Measurements from ENCODE around the gene TTC33. TPM values are rescaled to one million over a fixed set of nuclear protein-coding genes. Genes with fewer than 3 reads are reported as not detected.

Gene TTC33
- total RNA-seq, 2 donors from 2014 or later, result 10.3 to 22.5 TPM

DNA sequence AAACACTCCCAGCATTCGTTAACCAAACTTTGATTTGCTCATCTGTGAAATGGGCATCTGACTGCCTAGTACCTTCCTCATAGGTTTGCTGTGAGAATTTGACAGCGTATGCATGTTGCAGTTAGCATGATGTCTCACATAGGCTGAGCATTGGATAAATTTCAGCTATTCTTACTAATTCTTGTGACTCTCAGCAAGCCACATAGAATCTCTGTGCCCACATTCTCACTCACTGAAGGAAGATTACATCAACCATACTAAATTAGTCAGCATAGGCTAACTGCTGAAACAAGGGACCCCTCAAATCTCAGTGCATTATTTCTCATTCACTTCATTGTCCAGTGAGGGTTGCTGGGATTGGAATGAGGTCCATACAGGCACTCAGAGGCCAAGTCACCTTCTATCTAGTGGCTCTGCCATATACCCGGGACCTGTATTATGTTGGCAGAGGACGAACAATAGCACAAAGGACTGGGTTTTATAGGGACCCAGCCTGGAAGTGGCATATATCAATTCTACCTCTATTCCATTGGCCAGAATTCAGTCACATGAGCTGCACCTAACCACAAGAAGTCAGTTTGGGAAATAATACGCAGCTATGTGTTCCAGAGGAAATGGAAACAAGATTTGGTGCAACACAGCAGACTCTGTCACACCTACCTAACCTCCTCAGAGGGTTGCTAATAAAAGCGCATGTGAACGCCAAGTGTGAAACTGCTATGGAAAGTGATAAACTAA is 80.2 kb downstream of the TTC33 start:
- no peaks in the 10 kb centered on the region for H3K36me3 ChIP-seq

DNA sequence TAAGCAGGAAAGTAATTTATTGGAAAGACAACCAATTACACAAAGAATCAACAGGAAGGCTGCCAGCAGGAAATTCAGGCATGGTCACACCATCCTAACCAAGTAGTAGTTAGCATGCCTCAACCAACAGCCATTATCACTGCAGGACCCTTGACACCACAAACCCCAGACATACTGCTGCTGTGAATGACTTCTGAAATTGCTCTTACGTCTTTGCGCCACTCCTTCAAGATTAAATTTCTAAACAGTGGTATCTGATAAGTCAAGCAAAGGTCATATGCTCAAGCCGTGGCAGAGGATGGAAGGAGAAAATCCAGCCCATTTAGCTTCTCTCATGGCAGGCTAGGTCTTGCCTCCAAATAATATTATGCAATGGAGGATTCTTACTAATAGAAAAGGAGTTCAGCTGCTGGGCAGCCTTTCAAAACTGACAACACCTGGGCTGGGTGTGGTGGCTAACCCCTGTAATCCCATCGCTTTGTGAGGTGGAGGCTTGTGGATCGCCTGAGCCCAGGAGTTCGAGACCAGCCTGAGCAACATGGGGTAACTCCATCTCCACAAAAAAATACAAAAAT is 81.0 kb downstream of the TTC33 start:
- H3K4me3 ChIP-seq, result no peak overlapping the region
- no peak overlapping the region for H3K27ac ChIP-seq
- TF ChIP-seq, protein P1, sequence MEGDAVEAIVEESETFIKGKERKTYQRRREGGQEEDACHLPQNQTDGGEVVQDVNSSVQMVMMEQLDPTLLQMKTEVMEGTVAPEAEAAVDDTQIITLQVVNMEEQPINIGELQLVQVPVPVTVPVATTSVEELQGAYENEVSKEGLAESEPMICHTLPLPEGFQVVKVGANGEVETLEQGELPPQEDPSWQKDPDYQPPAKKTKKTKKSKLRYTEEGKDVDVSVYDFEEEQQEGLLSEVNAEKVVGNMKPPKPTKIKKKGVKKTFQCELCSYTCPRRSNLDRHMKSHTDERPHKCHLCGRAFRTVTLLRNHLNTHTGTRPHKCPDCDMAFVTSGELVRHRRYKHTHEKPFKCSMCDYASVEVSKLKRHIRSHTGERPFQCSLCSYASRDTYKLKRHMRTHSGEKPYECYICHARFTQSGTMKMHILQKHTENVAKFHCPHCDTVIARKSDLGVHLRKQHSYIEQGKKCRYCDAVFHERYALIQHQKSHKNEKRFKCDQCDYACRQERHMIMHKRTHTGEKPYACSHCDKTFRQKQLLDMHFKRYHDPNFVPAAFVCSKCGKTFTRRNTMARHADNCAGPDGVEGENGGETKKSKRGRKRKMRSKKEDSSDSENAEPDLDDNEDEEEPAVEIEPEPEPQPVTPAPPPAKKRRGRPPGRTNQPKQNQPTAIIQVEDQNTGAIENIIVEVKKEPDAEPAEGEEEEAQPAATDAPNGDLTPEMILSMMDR (IDR thresholded peaks at IDR 0.05), result no peak
- H3K27me3 ChIP-seq (replicated peaks; ENCODE audit: insufficient read depth), result no peaks in the 10 kb centered on the region
- no peaks in the 10 kb centered on the region for H3K9me3 ChIP-seq
- no peaks in the 10 kb centered on the region for H3K36me3 ChIP-seq
- ATAC-seq (ENCODE audit: insufficient number of reproducible peaks, low FRiP score, low read depth) (no peak), DNase-seq (ENCODE audit: low spot score) (no peak)
- H3K4me1 ChIP-seq (ENCODE audit: control insufficient read depth in 1 of 2, low read depth in 2 of 2), result peaks cover 0 to under 1% of the 10 kb centered on the region in 2 donors

More for the DNA sequence above, 80.2 kb downstream of the TTC33 start:
- H3K27me3 ChIP-seq (replicated peaks; ENCODE audit: insufficient read depth), result no peaks in the 10 kb centered on the region
- H3K9me3 ChIP-seq, result no peaks in the 10 kb centered on the region
- no peak for DNase-seq (ENCODE audit: low spot score)
- peaks cover 0 to 8% of the 10 kb centered on the region in 2 donors for H3K4me1 ChIP-seq (ENCODE audit: control insufficient read depth in 1 of 2, low read depth in 2 of 2)
- H3K4me3 ChIP-seq, result no peak overlapping the region
- TF ChIP-seq, protein P1 (IDR thresholded peaks at IDR 0.05), result no peak
- no peak for ATAC-seq (ENCODE audit: insufficient number of reproducible peaks, low FRiP score, low read depth)
- H3K27ac ChIP-seq, result no peak overlapping the region

DNA sequence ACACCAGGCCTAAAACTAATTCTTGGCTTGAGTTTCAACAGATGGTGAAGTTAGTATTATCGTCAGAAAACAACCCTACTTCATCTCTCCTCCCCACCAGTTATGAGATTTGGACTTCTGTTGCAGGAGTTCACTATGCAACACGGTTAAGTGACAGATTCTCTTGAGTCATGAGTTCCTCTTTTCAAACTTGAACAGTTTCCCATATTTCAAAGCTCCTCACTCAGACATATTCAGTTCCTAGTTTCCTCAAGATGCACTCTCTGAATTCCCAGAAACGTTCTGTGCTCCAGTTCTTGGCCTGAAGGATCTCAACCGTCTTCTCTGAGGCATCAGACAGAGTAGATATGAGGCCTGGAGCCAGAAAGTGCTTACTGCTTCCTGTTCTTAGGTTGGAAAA is 83.3 kb downstream of the TTC33 start:
- DNase-seq (ENCODE audit: low spot score), result no peak
- ATAC-seq (ENCODE audit: insufficient number of reproducible peaks, low FRiP score, low read depth), result no peak
- TF ChIP-seq, protein P1 (IDR thresholded peaks at IDR 0.05), result no peak
- Histone ChIP-seq H3K4me1 (ENCODE audit: control insufficient read depth in 1 of 2, low read depth in 2 of 2) (no peaks in the 10 kb centered on the region), H3K36me3 (no peaks in the 10 kb centered on the region), H3K27ac (no peak overlapping the region), H3K27me3 (replicated peaks; ENCODE audit: insufficient read depth) (no peaks in the 10 kb centered on the region), H3K9me3 (no peaks in the 10 kb centered on the region), H3K4me3 (no peak overlapping the region)

DNA sequence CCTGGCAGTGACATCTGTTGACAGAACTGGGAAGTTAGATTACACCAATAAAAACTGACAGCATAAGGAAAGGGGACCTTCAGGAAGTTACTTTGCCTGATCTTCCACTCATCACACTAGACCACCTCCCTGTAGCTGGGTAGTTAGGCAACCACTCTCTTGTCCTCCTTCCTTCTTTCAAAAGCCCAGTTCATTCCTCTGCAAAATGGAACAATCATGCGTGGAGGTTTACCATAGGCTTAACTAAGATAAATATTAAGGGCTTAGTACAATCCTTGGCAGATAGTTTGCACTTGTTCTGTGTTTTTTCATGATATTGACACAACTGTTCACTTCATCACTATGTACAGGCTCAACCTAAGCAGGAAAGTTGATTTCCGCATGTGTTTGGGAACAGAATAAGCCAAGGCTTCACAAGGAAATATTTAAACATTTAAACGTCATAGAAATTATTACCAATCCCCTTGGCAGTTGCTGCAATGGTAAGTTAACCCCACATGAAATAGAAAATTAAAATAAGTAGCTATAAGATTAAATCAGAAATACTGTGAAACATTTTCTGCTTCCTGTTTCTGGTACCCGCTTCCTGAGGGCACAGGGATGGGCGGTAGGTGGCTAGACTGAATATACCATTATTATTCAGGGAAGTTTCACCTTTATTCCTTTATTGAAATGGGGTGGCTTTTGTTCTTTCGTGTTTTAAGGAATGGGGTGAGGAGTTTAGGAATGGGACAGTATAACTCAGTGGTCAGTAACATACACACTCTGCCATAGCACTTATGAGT is 86.0 kb downstream of the TTC33 start:
- Histone ChIP-seq H3K27ac (no peak overlapping the region), H3K9me3 (no peaks in the 10 kb centered on the region), H3K4me3 (no peak overlapping the region), H3K36me3 (no peaks in the 10 kb centered on the region), H3K27me3 (replicated peaks; ENCODE audit: insufficient read depth) (no peaks in the 10 kb centered on the region), H3K4me1 (ENCODE audit: control insufficient read depth in 1 of 2, low read depth in 2 of 2) (no peaks in the 10 kb centered on the region)
- DNase-seq (ENCODE audit: low spot score) (no peak), ATAC-seq (ENCODE audit: insufficient number of reproducible peaks, low FRiP score, low read depth) (no peak)
- TF ChIP-seq, protein P1 (IDR thresholded peaks at IDR 0.05), result no peak

DNA sequence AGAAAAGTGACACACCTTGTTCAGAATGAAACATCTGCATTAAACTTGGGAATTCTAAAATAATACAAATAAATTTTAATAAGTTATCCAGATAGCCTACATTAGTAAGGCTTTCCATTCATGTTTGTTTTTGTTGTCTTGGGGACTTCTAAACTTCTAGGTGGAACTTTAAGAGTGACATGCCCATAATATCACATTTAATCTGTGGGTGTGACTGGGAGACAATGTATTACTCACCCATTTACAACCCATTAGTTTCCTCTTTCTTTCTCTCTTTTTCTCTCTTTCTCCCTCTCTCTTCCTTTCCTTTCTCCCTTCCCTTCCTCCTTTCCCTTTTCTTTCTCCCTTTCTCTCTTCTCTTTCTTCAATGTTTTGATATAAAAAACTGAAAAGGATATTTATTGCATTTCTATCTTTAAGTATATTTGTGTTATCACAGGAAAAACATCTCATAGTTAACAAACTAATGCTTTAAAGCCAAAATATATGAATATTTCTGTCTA is 88.5 kb downstream of the TTC33 start:
- no peak overlapping the region for H3K4me3 ChIP-seq
- H3K36me3 ChIP-seq, result no peaks in the 10 kb centered on the region
- TF ChIP-seq, protein P1 (IDR thresholded peaks at IDR 0.05), result no peak
- H3K27me3 ChIP-seq (replicated peaks; ENCODE audit: insufficient read depth), result no peaks in the 10 kb centered on the region
- H3K4me1 ChIP-seq (ENCODE audit: control insufficient read depth in 1 of 2, low read depth in 2 of 2), result no peaks in the 10 kb centered on the region
- ATAC-seq (ENCODE audit: insufficient number of reproducible peaks, low FRiP score, low read depth), result no peak
- DNase-seq (ENCODE audit: low spot score), result no peak
- H3K9me3 ChIP-seq, result no peaks in the 10 kb centered on the region
- no peak overlapping the region for H3K27ac ChIP-seq
